Transverse colon (tissue), 4 donors: Measurements from ENCODE around the gene HPS6.

ENCODE experiments used
- CTCF ChIP-seq, 5 experiments: fragments of 200-600 bp in 3 of 5; fragments of 450-650 bp in 2 of 5; sonication (generic) in 3 of 5; IDR thresholded peaks; 1 replicate in 2 of 5; 2 replicates in 3 of 5; pipeline ENCODE4 v1.5.1; 2016 to 2017; ENCODE audit warnings: antibody characterized with exemption in 5 of 5, inconsistent platforms in 3 of 5, mild to moderate bottlenecking in 2 of 5, moderate library complexity in 1 of 5
- POLR2AphosphoS5 ChIP-seq, 3 donors: sonication (generic); formaldehyde crosslinking; IDR thresholded peaks; one replicate each; pipeline ENCODE4 v1.6.1; 2016; ENCODE audit warnings: antibody characterized with exemption in 3 of 3

DNA sequence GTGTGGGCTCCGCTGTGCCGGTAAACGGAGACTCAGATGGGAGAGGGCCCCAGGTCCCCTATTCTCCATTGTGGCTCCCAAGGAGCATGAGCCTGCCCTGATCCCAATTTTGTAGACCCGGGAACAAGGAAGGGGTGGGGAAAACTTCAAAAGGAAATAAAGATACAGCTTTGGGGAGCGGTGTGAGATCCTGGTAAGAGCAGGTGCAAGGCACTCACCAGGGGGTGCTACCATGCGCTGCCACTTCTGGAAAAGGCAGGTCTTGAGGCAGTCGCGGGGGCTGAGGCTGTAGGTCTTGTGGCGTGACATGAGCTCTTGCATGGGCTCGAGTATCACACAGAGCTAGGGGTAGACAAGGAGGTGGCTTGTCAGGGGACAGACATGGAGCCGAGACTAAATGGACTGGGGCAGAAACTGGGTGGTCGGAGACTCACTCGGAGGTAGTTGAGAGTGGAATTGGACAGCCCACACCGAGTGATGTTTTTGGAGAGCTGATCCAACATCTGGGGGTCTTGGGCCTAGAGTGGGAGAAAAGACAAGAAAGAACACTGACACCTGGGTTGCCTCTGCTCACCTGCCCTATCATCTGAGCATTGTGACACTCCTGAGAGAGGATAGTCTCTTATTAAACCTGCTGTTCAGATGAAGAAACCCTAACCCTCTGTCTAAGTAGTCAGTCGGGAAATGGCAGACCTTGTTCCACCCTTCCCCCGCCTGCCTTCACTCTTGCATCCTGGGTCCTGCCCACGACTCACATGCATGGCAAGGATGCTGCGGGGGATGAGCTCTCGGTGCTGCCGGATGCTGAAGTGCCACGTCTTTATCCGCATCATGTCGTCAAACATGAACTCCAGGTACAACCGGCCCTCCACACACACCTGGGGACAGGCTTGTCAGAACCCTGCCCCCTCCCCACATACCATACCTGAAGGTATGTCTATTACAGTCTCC, 44.3 kb downstream of the HPS6 start:
- TF ChIP-seq CTCF (IDR thresholded peaks at IDR 0.05) (no peak), POLR2AphosphoS5 (IDR thresholded peaks at IDR 0.05) (no peak)
